SK-N-SH (cell line): Measurements from ENCODE around the gene BMI1.

ENCODE experiments used
- EZH2phosphoT487 ChIP-seq: fragments of 200-600 bp; sonication (generic); IDR thresholded peaks from 2 replicates; pipeline ENCODE4 v1.6.1; 2017; ENCODE audit warnings: low read depth, mixed run types, mild to moderate bottlenecking, antibody characterized with exemption, moderate library complexity, borderline replicate concordance
- YY1 ChIP-seq: IDR thresholded peaks from 2 replicates; pipeline ENCODE4 v1.4.0; 2012; ENCODE audit warnings: low read depth, mild to moderate bottlenecking
- TF ChIP-seq, protein P1 (sequence below): fragments of 200-600 bp; sonication (generic); IDR thresholded peaks from 2 replicates; pipeline ENCODE4 v1.6.1; 2017; ENCODE audit warnings: antibody characterized with exemption, mild to moderate bottlenecking, moderate library complexity

DNA sequence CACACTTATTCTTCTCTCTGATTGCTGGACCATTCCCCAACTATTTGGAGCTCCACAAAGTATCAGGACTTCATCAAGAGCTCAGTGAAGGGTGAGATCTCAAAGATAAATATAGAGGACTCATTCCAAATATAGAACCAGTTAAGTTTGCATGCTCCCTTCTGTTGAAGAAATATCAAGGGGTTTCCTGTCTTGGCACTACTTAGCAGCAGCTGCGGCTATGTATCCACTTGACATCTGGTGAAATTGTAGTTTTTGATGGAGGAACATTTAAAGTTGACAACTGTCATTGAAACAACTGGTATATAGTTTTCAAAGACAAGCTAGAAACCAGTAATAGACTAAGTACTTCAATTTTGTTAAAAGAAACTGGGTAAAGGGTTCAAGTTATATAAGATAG is 23.4 kb downstream of the BMI1 start:
- TF ChIP-seq, protein P1, sequence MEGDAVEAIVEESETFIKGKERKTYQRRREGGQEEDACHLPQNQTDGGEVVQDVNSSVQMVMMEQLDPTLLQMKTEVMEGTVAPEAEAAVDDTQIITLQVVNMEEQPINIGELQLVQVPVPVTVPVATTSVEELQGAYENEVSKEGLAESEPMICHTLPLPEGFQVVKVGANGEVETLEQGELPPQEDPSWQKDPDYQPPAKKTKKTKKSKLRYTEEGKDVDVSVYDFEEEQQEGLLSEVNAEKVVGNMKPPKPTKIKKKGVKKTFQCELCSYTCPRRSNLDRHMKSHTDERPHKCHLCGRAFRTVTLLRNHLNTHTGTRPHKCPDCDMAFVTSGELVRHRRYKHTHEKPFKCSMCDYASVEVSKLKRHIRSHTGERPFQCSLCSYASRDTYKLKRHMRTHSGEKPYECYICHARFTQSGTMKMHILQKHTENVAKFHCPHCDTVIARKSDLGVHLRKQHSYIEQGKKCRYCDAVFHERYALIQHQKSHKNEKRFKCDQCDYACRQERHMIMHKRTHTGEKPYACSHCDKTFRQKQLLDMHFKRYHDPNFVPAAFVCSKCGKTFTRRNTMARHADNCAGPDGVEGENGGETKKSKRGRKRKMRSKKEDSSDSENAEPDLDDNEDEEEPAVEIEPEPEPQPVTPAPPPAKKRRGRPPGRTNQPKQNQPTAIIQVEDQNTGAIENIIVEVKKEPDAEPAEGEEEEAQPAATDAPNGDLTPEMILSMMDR, result no peak
- TF ChIP-seq YY1, result no peak
- no peak for TF ChIP-seq EZH2phosphoT487
